CD4-positive, alpha-beta T cell treated with Interleukin-6 at 100 ng/mL for 8 hours (primary cell): ENCODE measurements around the gene DUS3L.

Experiments used
- DNase-seq: peaks from one replicate; pipeline ENCODE4 v3.0.0-alpha.2; 2020; ENCODE audit warnings: mixed read lengths, low spot score

The DUS3L gene

DNA sequence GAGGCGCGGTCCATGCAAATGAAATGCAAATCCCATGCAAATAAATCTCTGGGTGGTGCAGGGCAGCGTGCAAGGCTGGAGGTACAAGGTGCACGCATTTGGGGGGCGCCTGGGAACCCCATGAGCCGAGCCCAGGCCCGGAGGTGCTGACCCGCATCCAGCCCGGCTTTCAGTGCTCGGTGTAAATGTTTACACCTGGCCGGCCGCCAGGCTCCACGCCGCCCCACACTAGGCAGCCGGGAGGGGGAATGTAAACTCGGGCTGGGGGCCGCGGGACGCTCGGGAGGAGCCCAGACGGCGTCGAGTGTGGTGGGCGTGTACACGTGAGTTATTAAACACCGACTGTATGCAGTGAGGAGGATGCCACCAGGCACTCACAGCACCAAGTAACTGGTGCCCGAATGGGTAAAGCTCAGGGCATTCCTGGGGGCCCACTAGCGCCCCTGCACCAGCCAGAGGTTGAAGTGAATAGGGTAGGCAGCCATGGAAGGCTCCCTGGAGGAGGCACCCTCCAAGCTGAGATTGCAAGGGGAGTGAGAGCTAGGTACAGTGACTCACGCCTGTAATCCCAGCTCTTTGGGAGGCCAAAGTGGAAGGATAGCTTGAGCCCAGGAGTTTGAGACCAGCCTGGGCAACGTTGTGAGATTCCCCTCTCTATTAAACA lies 31.4 kb upstream of the DUS3L start:
- no peak for DNase-seq

DNA sequence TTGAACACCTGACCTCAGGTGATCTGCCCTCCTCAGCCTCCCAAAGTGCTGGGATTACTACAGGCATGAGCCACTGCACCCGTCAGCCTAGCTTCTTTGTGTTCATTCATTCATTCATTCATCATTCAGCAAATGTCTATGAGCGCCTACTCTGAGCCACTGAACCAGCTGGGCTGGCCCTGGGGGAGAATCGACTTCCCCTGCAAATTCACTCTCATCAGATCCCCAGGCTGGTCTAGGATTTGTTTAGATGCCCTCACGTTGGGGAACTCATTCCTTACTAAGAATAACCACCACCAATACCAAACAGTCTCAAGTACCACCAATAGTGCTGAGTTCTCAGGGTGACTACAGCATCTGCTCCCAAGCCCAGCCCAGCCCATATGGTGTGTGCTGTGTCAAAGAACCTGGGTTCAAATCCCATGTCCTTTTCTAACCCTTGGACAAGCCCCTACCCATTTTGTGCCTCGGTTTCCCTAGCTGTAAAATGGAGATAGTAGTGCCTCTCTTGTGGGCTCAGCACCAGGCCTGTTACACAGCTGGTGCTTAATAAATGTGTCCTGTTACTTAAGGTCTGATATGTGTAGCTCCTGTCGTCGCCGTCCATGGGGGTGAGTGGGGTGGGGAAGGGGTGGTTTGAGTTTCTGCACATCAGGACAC lies 30.7 kb upstream of the DUS3L start:
- no peak for DNase-seq

DNA sequence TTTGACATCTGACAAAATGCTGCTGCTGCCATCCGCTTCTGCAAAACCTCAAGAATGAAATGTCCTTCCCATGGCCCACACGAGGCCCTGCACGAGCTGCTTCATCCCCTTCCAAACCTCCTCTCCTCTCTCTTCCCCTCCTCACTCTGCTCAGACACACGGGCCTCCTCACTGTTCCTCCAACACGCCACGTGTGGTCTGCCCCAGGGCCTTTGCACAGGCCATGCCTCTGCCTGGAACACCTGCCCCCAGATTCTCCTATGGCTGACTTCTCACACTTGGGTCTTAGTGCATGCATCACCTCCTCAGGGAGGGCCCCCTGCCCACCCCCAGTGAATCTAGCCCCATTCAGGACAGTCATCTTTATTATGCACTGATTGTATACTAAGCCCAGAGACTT lies 29.8 kb upstream of the DUS3L start:
- no peak for DNase-seq

DNA sequence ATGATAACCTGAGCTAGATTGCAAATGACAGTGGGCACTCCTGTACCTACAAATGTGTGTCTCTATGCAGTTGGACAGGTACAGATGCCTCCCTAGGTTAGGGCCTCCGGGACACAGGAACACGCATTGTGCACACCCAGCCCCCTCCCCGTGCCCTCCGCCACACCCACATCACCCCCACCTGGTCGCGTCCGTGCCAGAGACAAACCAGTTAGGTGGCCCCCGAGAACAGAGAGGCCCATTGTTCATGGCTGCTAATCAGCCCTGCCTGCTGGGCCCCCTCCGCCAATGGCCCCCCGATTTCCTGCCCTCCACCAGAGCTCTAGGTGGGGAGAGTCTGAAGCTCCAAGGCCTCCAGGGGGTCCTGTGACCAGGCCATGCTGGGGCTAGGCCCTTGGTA lies 27.6 kb upstream of the DUS3L start:
- no peak for DNase-seq

DNA sequence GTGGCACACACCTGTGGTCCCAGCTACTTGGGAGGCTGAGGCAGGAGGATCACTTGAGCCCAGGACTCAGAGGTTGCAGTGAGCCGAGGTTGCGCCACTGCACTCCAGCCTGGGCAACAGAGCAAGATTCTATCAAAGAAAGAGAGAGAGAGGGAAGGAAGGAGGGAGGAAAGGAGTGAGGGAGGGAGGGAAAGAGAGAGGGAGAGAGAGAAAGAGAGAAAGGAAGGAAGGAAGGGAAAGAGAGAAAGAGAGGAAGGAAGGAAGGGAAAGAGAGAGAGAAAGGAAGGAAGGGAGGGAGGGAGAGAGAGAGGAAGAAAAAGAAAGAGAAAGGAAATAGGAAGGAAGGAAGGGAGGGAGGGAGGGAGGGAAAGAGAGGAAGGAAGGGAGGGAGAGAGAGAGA lies 26.3 kb upstream of the DUS3L start:
- DNase-seq = no peak

DNA sequence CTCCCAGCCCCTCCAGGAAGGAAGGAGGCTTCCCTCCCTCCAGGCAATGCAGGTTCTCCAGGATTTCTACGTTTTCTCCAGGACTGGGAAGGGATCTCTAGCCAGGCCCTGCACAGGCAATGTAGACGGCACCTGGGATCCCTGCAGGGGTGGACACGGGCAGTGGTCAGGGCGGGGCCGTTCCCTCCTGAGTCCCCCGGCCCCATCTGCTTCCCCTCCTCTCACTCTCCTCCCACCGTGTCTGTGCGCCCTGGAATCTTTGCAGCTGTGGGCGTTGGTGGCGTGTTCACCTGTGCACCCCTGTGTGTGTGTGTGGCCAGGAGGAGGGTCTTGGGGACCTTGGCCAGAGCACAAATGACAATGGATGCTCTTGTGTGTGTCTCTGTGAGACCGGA lies 23.9 kb upstream of the DUS3L start:
- DNase-seq = no peak

DNA sequence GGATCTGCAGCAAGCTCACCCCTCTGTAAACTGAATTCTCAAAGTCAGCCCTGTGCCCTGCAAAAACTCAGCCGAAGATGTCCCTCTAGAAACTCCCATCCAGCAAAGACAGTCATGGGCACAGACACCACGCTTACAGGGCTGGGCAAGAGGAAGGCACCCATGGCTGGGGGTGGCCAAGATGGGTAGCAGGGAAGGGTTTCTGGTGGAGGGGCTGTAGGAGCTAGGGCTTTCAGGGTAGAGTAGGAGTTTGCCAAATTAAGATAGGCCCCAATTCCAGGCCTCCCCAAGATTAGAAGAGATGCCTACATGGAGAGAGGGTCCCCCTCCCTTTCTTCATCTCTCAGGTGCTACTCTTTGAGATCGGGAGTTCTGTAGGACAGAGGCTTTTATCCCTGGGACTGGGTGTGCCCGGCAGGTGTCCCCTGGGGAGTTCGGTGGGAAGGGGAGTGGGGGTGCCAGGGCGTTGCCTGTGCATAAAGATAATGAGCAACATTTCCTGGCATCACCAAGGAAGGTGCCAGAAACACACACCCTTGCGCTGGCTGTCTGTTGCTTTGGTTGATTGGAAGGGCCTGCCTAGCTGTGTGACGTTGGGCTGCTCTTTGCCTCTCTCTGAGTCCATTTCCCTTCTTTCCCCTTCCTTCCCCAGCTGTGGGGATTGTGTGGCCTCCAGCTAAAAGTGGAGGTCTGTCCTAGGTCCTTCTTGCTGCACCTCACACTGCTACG lies 23.3 kb upstream of the DUS3L start:
- DNase-seq = no peak

DNA sequence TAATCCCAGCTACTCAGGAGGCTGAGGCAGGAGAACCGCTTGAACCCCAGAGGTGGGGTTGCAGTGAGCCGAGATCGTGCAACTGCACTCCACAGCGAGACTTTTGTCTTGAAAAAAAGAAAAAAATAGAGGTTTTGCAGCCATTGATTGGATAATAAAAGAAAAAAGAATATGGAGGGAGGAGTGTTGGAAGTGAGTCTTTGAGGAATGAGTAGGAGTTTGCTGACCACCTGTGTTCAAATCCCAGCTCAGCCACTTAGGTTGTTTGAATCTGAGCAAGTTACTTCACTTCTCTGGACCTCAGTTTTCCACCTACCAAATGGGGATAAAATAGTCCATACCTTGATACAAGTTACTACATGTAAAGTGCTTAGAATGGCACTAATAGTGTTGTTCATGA lies 20.2 kb upstream of the DUS3L start:
- DNase-seq = no peak

DNA sequence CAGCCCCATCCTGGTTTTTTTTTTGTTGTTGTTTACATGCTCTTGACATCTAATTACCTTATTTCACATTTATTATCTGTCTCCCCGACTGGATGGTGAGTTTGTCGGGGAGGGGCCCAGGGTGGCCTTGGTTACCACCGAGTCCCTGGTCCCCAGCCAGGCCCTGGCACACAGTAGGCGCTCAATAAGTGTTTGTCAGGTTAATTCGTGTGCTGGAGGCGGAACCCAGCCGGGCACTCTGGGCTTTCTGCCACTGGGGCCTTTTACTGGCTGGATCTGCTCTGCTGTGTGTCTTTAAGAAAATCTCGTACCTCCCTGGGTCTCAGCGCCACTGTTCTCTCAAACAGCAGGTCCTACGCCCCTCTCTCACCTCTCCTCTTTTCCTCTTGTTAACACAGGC lies 18.5 kb upstream of the DUS3L start:
- DNase-seq = no peak

DNA sequence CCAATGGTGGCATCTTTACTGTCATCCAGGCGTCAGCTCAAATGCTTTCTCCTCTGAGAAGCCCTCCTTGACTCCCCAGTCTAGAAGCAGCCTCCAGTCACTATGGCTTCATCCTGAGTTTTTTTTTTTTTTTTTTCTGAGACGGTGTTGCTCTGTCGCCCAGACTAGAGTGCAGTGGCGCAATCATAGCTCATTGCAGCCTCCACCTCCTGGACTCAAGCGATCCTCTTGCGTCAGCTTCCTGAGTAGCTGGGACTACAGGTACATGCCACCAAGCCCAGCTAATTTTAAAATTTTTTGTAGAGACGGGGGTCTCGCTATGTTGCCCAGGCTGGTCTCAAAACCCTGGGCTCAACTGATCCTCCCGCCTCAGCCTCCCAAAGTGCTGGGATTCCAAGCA lies 18.1 kb upstream of the DUS3L start:
- no peak for DNase-seq

DNA sequence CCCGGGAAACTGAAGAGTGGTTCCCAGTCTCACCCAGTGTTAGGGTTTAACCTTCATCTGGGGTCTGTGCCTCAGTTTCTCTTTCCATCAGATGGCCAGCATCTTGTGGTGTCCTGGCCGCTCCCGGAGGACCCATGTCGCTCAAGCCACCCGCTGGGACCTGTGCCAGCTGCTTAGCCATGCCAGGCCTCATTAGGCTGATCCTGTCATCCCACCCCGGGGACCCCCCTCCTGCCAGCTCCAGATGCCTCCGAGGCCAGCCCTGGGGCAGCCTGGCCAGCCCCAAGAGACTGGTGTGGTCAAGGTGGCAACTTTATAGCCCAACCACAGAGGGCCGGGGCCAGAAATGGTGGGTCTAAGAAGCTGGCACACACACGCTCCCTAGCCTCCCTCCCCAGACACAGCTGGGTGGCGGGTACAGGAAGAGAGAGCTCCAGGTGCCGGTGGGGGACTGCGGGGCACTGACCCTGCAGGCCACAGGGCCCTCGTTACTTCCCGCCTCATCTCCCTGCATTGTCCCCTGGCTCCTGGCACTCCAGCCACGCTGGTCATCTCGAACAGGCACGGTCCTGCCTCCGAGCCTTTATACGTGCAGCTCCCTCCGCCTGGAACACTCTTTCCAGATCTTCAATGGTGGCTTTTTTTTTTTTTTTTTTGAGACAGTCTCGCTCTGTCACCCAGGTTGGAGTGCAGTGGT lies 17.3 kb upstream of the DUS3L start:
- no peak for DNase-seq

DNA sequence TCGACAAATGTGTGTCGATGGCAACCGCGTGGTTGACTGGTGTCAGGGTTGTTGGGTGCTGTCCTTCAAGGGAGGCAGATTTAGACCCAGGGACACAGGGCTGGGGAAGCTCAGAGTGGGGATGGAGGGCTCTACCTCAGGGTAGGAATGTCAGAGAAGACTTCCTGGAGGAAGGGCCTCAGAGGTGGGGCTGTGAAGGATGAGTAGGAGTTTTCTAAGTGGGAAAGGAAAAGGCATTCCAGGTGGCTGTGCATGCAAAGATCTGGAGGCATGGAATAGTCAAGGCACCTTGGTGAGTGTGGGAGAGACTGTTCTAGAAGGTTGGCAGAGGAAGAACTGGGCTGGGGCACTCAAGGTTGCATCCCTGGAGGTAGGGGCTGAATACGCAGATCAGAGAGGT lies 15.9 kb upstream of the DUS3L start:
- DNase-seq = no peak

DNA sequence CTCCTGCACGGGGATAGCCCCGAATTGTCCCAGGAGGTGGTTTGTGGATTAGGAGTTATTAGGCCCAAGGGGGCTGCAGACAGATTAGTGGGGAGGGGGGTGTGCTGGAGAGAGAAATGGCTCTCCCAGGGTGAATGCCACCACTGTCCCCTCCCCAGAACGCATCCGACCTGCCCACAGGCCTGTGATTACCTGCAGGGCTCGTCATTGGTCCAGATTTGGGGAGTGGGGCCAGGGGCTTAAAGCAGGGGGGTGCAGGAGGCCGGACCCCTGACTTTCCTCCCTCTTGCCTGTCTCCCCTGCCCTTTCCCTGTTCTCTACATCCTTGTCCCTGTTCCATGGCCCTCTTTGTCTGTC lies 15.1 kb upstream of the DUS3L start:
- DNase-seq = no peak

DNA sequence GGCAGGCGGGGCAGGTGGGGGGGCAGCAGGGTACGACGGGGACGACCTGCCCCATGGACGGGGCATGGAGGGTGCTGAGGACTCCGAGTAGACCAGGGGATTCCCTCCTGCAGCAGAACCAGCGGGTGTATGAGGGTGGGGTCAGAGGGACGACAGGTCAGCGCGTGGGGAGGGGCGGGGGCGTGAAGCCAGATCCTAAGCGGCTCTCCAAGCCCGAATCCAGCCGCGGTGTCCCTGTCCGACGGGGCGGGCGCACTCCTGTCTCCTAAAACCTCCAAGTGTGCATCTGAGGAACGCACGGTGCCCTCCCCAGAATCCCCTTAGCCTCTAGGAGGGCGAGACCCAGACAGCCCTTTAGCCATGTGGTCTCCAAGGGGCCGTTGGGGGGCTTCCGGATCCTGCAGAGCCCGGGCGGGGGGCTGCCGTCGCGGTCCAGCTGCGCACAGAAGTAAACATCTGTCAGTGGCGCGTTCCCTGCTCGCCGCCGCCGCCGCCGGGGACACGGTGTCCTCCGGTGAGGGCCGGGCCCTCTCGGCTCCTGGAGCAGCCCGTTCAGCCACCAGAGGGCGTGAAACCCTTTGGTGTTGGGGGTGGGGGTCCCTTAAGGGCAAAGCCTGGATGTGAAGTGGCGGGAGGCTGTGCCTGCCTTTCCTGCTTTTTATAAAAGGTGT lies 14.6 kb upstream of the DUS3L start:
- DNase-seq = peak; percentile 49

DNA sequence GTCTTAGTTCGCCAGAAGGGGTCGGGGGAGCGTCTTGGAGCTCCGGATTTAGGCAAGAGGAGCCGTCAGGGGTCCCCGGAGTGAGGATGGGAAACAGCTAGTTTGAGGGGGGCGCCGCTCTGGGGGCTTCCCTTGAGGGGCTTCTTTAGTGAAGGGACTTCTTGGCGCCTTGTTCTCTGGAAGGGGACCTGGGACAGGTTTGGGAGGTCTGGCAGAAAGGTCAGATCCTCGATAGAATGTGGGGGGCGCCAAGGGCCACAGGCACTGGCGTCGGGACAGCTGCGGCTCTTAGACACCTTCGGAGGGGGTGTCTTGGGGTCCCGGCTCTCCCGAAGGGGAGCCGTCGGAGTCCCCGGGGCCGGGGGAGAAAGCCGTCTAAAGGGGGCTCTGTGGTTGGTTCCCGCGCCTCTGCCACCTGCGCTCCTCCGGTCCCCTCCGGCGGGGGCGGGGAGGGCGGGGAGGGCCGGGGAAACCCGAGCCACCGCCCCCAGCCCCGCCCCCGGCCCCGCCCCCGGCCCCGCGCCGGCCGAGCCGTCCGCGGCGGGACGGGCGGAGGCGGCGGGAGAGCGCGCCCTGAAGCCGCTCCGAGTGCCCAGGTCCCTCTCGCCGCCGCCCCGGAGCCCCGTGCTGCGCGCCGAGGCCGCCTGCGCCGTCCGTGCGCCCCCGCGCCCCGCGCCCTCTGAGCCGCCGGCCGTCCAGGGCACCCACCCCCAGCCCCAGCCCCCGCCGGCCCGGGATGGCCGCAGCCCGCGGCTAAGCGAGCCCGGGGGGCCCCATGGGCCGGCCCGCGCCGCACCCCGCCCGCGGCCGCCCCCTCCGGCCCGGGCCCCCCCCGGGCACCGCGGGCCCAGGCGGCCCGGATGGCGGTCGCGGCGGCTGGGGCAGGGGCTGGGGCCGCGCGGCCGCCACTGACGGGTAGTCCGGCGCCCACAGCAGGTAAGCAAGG lies 13.8 kb upstream of the DUS3L start, which contains the start of gene NRTN:
TSS of gene NRTN (plus strand) at position 552 of the 946 bp plus-strand sequence. CDS start 19,099 bp downstream, outside the sequence.
- DNase-seq = peak; percentile 51

DNA sequence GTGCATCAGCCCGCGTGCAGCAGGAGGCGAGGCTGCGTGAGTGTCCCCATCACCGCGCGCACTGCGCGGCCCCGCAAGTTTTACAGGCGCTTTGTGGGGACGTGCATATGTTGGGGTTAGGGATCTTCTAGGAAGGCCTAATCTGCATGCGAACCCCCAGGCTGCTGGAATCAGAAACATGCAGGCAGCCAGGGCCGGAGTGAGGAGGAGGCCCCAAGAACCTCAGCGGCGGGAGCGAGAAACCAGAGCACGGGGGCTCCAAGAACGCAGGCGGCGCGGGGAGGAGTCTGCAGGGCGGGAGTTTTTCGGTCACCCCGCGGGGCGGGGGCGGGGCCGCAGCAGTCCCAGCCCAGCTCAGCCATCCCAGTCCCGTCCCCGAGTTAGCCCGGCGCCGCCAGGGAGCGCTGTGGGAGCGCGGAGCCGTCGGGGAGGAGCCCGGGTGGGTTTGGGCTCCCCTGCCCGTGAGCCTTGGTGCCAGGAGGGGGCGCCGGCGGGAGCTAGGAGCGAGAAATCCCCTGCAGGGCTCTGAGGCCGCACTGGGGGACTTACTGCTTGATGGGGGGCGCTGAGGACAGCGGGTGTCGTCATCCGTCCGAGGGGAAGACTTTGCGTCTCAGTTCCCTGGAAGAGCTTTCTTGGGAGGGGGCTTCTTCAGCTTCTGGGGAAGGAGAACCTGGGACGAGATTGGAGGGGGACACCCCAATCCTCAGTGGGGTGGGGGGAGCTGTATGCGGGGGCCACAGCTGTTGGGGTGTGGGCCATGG lies 13.0 kb upstream of the DUS3L start:
- DNase-seq = peak; percentile 89

DNA sequence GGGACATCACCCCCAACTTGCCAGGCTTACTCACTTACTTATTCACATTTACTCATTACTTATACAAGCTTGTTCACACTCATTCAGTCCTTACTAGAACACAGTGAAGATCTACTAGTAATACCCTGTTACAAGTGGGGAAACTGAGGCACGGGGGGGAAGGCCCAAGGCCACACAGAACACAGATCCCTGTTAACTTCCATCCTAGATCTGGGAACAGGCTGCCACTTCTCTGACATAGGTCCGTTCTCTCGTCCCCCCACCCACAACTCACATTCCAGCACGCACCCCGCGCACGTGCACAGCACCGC lies 12.4 kb upstream of the DUS3L start:
- DNase-seq = no peak

DNA sequence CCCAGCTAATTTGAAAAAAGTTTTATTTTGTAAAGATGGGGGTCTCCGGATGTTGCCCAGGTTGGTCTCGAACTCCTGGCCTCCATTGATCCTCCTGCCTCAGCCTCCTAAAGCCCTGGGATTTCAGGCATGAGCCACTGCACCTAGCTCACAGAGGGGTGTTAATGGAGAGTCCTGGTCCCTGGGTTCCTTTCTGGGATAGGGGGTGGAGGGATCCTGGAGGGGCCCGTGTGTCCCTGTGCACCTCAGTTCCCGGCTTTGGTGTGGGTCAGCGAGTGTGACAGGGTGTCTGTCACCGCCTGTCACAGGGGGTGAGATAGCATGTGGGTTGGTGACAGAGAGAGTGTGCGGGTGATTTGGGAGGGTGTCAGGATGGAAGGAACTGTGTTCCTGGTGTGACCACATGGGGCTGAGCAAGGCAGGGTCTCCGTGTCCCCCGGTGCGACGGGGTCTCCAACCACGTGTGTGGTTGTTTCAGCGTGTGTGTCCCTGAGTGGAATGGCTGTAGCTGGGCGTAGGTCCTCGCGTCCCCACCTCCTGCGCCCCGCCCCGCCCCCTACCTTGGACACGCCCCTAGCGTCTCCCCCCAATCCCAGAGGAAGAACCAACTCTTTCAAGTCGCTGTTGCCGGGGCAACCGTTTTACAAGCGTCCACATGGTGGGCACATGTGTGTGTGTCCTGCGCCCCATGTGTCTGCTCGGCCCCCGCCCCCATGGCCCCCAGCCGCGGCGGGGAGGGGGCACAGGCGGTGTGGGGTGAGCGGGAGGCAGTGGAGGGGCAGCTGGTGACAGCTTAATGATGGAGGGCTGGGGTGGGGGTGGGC lies 11.0 kb upstream of the DUS3L start:
- DNase-seq = no peak
